GM18520 (cell line): ENCODE results near the gene ABCG2.

Experiments used
- ATAC-seq: cut with Tn5 transposase; IDR thresholded peaks from one replicate; pipeline ENCODE4 v1.9.1; 2021; ENCODE audit not compliant: unreplicated experiment

The ABCG2 gene

GRCh38 chr4:88158489-88159228, at the start of gene ABCG2:
ABCG2 (minus strand) TSS chr4:88158639; CDS start chr4:88139995, 18,644 bp downstream.
- no peak for ATAC-seq

GRCh38 chr4:88208156-88208555, 49.7 kb upstream of the ABCG2 start:
- no peak for ATAC-seq

- no peak for ATAC-seq
These were observed 48.7 kb upstream of the ABCG2 start for GRCh38 chr4:88207171-88207570.

DNA sequence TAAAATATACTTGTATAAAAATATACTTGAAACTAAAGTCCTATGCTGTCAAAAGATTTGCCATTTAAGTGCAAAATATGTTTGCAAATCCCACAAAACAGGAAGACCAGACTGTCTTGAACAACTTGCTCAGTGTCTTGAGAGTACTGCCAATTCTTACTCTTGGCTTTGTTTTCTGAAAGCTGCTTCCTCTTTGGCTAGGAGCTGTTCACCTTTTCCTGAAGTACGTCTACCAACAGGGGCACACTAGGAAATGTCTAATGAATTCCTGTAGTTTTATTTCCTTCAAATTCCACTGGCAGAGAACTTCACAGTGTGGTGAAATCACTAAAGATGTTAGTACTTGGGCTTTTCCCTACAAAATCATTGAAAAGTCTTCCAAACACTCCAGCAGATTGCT, 46.4 kb upstream of the ABCG2 start:
- no peak for ATAC-seq

DNA sequence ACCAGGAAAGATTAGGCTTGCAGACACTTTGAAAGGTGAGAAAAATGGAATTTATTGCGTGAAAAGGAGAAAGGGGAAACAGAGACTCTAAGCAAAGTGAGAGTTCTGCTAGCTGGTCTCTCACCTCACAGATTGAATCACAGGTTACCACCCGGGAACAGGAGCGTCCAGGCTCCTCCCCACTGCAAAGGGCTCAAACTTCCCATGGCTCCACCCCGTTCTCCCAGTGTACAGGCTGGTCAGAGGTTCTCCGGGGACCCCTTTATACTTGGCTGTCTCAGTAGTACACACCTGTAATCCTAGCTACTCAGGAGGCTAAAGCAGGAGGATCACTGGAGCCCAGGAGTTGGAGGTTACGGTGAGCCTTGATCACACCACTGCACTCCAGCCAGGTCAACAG, 44.0 kb upstream of the ABCG2 start:
- no peak for ATAC-seq

DNA sequence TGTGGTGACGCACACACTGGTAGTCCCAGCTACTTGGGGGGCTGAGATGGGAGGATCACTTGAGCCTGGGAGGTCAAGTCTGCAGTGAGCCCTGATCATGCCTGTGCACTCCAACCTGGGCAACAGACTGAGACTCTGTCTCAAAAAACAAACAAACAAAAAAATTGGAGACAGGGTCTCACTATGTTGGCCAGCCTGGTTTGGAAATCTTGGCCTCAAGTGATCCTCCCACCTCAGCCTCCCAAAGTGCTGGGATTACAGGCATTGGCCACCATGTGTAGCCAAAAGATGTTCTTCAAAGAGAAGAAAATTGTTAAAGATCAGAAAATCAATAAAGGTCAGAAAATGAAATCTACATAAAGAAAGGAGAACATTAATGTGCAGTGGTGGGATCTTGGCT, 41.7 kb upstream of the ABCG2 start:
- no peak for ATAC-seq

DNA sequence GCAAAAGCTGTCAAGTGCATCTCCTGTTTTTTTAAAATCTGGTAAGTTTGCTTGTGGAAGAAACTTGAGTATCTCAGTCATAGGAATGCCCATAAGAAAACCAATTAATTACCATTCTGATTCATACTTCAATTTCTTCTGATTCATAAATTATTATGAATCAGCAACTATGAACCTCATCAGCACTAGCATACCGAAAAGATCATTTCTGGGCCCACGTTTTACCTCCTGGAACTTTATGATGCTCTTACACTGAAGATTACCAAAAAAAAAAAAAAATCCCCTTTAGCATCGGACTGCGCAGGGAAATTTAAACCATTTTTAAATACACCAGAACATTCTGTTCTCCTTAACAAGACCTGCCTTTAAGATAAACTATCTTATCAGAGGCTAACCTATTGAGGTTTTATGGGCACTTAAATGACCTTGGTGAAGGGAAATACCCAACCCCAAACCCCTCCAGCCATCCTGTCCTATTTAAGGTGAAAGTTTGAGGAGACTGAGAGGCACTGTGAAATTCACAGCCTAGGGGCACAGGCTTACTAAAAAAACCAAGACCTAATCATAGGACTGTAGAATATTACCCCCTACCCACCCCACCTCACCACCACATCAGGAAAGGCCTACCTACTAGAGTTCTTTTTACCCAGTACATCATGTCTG, 38.2 kb upstream of the ABCG2 start:
- no peak for ATAC-seq

DNA sequence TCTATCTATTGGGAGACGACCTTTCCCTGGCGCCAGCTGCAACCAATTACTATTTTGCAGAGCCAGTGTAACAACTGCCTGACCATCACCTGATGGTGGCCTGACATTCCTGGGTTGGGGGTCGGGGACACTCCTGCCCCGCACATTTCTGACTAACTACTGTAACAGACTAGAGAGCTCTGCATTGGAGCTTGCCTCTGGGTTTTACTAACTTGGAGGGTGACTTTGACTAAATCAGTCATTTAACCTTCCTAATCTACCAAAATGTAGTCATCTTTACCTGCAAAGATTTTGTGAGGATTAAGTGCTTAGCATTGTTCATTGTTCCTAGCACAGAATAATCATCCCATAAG, 37.5 kb upstream of the ABCG2 start:
- ATAC-seq: no peak

GRCh38 chr4:88195328-88196012, 37.0 kb upstream of the ABCG2 start:
- ATAC-seq: no peak

- no peak for ATAC-seq
These were observed 33.0 kb upstream of the ABCG2 start for GRCh38 chr4:88191404-88191803.

DNA sequence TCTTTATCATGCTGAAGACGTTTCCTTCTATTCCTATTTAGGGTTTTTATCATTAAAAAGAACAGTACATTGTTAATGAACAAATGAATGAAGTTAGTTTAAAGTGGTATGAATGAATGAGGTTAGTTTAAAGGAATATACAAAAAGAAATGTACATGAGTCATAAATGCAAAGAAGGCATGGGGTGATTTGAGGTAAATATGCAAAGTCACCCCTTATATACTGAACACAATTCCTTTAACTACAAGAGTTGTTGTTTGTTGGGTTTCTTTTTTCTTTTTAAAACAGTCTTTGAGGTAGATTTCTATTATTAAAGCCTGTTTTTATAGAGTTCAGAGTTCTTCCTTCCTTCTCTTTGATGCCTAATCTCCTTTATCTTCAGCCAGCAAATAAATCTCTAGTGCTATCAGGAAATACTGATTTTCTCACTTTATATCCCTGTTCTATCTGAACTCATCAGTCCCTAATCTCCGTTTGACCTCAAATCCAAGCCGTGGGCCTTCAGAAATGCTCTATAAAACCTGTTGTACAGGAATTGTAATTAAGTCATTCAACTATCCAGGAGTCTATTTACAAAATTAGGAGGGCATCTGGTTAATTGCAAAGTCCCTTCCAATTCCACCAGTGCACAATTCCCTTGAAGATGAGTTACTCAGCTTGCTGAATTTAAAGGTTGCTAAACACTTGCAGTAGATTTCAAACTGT, 31.6 kb upstream of the ABCG2 start:
- no peak for ATAC-seq

DNA sequence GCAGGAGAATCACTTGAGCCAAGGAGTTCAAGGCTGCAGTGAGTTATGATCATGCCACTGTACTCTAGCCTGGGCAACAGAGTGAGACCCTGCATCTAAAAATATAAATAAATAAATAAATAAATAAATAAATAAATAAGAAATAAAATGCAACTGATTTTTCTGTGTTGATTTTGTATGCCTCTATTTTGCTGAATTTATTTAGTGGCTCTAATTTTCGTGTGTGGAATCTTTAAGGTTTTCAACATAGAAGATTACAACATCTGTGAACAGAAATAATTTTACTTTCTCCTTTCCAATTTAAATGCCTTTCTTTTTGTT, 30.9 kb upstream of the ABCG2 start:
- ATAC-seq: no peak

- ATAC-seq: no peak
These were observed 30.4 kb upstream of the ABCG2 start for GRCh38 chr4:88188738-88189417.

DNA sequence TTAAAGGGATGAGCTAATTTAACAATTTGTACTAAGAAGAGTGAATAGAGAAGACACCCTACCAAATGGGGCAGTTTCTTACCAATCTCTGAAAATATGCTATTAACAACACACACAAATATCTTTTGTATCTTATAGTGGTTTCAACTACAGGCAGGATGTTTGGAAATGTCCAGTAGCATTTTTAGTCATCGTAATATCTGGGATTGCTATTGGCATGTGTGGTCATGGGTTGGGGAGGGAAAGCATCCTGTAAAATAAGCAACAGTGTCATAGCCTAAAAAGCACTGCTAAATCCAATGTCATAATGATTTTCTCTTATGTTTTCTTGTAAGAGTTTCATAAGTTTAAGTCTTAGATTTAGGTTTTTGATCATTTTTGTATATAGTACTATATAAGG, 29.3 kb upstream of the ABCG2 start:
- no peak for ATAC-seq

- ATAC-seq: no peak
These were observed 27.5 kb upstream of the ABCG2 start for GRCh38 chr4:88185906-88186305.

DNA sequence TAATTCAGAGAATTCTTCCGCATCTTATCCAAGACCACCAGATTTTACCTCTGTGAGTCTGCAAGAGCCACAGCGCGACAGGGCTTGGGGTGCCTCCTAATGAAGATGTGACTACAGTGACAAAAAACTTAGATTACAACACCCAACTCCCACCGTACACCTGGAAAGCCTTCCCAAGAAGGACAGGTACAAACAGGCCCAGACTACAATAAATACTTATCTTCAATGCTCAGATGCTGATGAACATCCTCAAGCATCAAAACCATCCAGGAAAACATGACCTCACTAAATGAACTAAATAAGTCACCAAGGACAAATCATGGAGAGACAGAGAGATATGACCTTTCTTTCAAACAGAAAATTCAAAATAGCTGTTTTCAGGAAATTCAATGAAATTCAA, 20.8 kb upstream of the ABCG2 start:
- no peak for ATAC-seq

- no peak for ATAC-seq
These were observed 20.3 kb upstream of the ABCG2 start for GRCh38 chr4:88178626-88179231.

GRCh38 chr4:88177983-88178625, 19.7 kb upstream of the ABCG2 start:
- ATAC-seq: no peak

GRCh38 chr4:88172987-88173386, 14.5 kb upstream of the ABCG2 start:
- ATAC-seq: no peak

DNA sequence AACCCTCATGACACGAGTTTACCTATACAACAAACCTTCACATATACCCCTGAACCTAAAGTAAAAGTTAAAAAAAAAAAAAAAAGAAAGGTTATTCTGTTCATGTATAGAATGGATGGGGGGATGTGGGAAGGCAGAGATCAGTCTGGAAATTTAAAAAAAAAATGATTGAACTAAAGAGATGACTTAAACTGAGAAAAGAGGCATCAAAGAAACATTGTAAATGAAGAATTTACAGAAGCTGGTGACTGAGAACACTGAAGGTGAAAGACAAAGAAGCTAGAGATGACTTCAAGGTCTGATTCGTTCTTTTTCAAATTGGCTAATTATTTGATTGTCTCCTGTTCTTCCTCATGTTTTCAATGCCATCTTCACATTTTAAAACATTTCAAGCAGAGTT, 12.8 kb upstream of the ABCG2 start:
- ATAC-seq: no peak
